Endothelial cell of umbilical vein (primary cell): ENCODE measurements around the gene POLE. TPM values are rescaled to one million over a fixed set of nuclear protein-coding genes. Genes with fewer than 3 reads are reported as not detected.

Source experiments
- BruUV-seq: library from RNA; stranded (reverse); fragments of 400-500 nt; replicated peaks from 2 replicates; lab custom pipeline; 2021; lab: Mats Ljungman, UMichigan
- CTCF ChIA-PET: fragments of 300-600, 350-600 bp; sonication (Branson Sonifier 250); formaldehyde crosslinking; loops from one replicate; lab custom pipeline; 2021; ENCODE audit warnings: antibody characterized with exemption, inconsistent platforms; lab: Charles Lee
- POLR2A ChIA-PET: fragments of 300-600, 350-600 bp; sonication (Branson Sonifier 250); formaldehyde crosslinking; loops from one replicate; lab custom pipeline; 2021; ENCODE audit warnings: antibody characterized with exemption, inconsistent platforms; lab: Charles Lee
- DNase-seq: peaks from one replicate; pipeline ENCODE4 v3.0.0-alpha.2; 2011; ENCODE audit warnings: low read depth, low spot score
- FAIRE-seq: peaks from 2 replicates; lab custom pipeline; 2011; peaks lifted over from hg19 to GRCh38; lab: Jason Lieb, UNC
- H2AFZ ChIP-seq: 2 replicates; pipeline ENCODE4 v1.6.0; 2012; ENCODE audit warnings: low read depth, low read length, control low read depth, inconsistent platforms
- H3K27ac ChIP-seq: 2 replicates; pipeline ENCODE4 v1.5.1; 2011; ENCODE audit warnings: low read depth, mild to moderate bottlenecking, control low read depth, low read length, moderate library complexity; ENCODE audit not compliant: insufficient read depth
- H3K27me3 ChIP-seq, 2 experiments: 2 replicates each; pipeline versions ENCODE4 v1.6.0 to v1.6.1; 2011; ENCODE audit warnings: low read length in 2 of 2, mixed read lengths in 1 of 2; ENCODE audit not compliant: control insufficient read depth in 2 of 2, insufficient read depth in 2 of 2
- H3K36me3 ChIP-seq, 2 experiments: 2 replicates in 1 of 2; 3 replicates in 1 of 2; pipeline ENCODE4 v1.5.1; 2011; ENCODE audit warnings: low read length in 2 of 2, mild to moderate bottlenecking in 1 of 2, moderate library complexity in 1 of 2; ENCODE audit not compliant: control insufficient read depth in 2 of 2, insufficient read depth in 2 of 2; ENCODE audit errors: extremely low read depth in 1 of 2
- H3K4me1 ChIP-seq: 3 replicates; pipeline ENCODE4 v1.5.1; 2011; ENCODE audit warnings: mild to moderate bottlenecking, low read length; ENCODE audit not compliant: control insufficient read depth, insufficient read depth; ENCODE audit errors: extremely low read depth
- H3K4me2 ChIP-seq: 2 replicates; pipeline ENCODE4 v1.6.1; 2011; ENCODE audit warnings: low read length, control low read depth, mixed read lengths; ENCODE audit not compliant: insufficient read depth
- H3K4me3 ChIP-seq, 3 experiments: fragments of 200-600 bp in 1 of 3; sonication (generic), shearing (Covaris generic) in 1 of 3; replicated peaks in 1 of 3; 2 replicates each; pipeline ENCODE4 v1.5.1; 2011 to 2016; ENCODE audit warnings: control low read depth in 3 of 3, low read length in 3 of 3, mild to moderate bottlenecking in 2 of 3, inconsistent platforms in 1 of 3, low read depth in 1 of 3, moderate library complexity in 1 of 3; ENCODE audit not compliant: insufficient read depth in 1 of 3
- H3K79me2 ChIP-seq: 2 replicates; pipeline ENCODE4 v1.6.0; 2012; ENCODE audit warnings: low read length, inconsistent platforms; ENCODE audit not compliant: control insufficient read depth, insufficient read depth
- H3K9ac ChIP-seq: replicated peaks from 2 replicates; pipeline ENCODE3; 2011; ENCODE audit warnings: low read length, control low read depth; ENCODE audit not compliant: insufficient read depth; ENCODE audit errors: extremely low read depth
- H3K9me1 ChIP-seq: replicated peaks from 3 replicates; pipeline ENCODE4 v1.6.0; 2011; ENCODE audit warnings: mild to moderate bottlenecking, low read length; ENCODE audit not compliant: control insufficient read depth, insufficient read depth; ENCODE audit errors: extremely low read depth
- H3K9me3 ChIP-seq: replicated peaks from 2 replicates; pipeline ENCODE4 v1.5.1; 2012; ENCODE audit warnings: low read length, inconsistent platforms; ENCODE audit not compliant: control insufficient read depth, insufficient read depth
- H4K20me1 ChIP-seq: replicated peaks from 2 replicates; pipeline ENCODE3; 2011; ENCODE audit warnings: mild to moderate bottlenecking, low read length; ENCODE audit not compliant: control insufficient read depth, insufficient read depth; ENCODE audit errors: extremely low read depth
- CTCF ChIP-seq, 2 donors: IDR thresholded peaks; 1 replicate in 1 of 2; 2 replicates in 1 of 2; pipeline ENCODE4 v1.5.1; 2011; ENCODE audit warnings: low read length in 2 of 2, mild to moderate bottlenecking in 2 of 2, moderate library complexity in 2 of 2, control low read depth in 1 of 2, inconsistent platforms in 1 of 2, low read depth in 1 of 2; ENCODE audit not compliant: insufficient read depth in 1 of 2; ENCODE audit errors: extremely low read depth in 1 of 2
- FOS ChIP-seq: IDR thresholded peaks from 2 replicates; pipeline ENCODE4 v1.6.1; 2011; ENCODE audit warnings: mild to moderate bottlenecking, low read length, moderate library complexity, borderline replicate concordance; ENCODE audit not compliant: insufficient read depth
- GATA2 ChIP-seq: IDR thresholded peaks from 2 replicates; pipeline ENCODE4 v1.7.0; 2011; ENCODE audit warnings: low read depth, mild to moderate bottlenecking, moderate library complexity, mixed read lengths, low read length; ENCODE audit not compliant: insufficient read length, insufficient read depth
- MAX ChIP-seq: IDR thresholded peaks from 2 replicates; pipeline ENCODE4 v1.6.1; 2011; ENCODE audit not compliant: insufficient read depth, insufficient read length
- MYC ChIP-seq: IDR thresholded peaks from one replicate; pipeline ENCODE4 v1.6.1; 2011; ENCODE audit warnings: mild to moderate bottlenecking, low read depth, low read length
- dilution Hi-C: fragments of 300-500 bp; cut with MboI; formaldehyde crosslinking; loops from one replicate; pipeline ENCODE4 v1.15.0; 2019; ENCODE audit warnings: low sequenced_read_pairs; ENCODE audit not compliant: extremely low pct_ligation_motif_present
- intact Hi-C: fragments of 100-400 bp; cut with micrococcal nuclease; formaldehyde crosslinking; loops from one replicate; pipeline ENCODE4 v1.10.0; 2022
- polyA plus RNA-seq, 4 experiments: library from polyadenylated mRNA; depleted of rRNA in 3 of 4; stranded (reverse) in 3 of 4; unstranded in 1 of 4; fragments of >200 nt; gene quantifications; 2 replicates each; pipeline versions ENCODE4 v1.2.1 to v1.2.3, GENCODE V29; 2011 to 2012; ENCODE audit warnings: missing spikeins in 1 of 4
- total RNA-seq: library from RNA; stranded (reverse); gene quantifications from 2 replicates; pipeline ENCODE4 v1.2.3, GENCODE V29; 2021

POLE gene
- total and polyA plus RNA-seq, 2 donors (not counting 3 experiments of a cell fraction or from before 2014, with no cell fraction given) = 22.9 to 82.7 TPM

DNA sequence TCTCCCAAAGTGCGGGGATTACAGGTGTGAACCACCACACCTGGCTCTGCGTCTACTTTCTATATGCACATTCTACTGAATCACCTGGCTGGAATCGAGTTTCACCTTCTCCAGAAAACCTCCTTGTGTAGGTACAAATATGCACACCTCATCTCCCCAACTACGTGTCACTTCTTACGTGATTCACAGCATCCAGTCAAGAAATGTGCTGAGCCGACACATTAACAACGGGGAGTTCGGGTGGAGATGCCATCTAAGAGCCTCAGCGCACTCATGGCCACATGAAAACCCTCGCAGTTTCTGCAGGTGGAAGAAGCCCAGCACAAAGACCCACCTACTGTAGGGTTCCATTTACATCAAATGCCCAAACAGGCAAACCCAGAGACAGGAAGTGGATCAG lies 39.3 kb downstream of the POLE start:
- TF ChIP-seq MYC (no peak), CTCF (IDR thresholded peaks at IDR 0.05; ENCODE audit: extremely low read depth in 1 of 2, insufficient read depth in 1 of 2, low read depth in 1 of 2, low read length in 2 of 2) (no peak), FOS (no peak), GATA2 (no peak)
- Histone ChIP-seq H3K9me1 (no peaks in the 10 kb centered on the region), H3K9ac (no peak overlapping the region), H2AFZ (no peak overlapping the region), H3K4me3 (no peak overlapping the region), H3K36me3 (peaks cover 8 to 9% of the 10 kb centered on the region in 2 experiments), H3K4me2 (no peak overlapping the region), H3K27ac (no peak overlapping the region), H3K4me1 (no peaks in the 10 kb centered on the region), H3K9me3 (no peaks in the 10 kb centered on the region), H3K27me3 (no peaks in the 10 kb centered on the region), H4K20me1 (no peaks in the 10 kb centered on the region), H3K79me2 (no peaks in the 10 kb centered on the region)
- CTCF ChIA-PET = interaction anchor here (1.2 to 3.6 kb wide), 2 partner anchors 9 to 31 kb away, joined by 3 to 22 read pairs; no protein-coding TSS in a partner anchor
- no TSS peak for BruUV-seq
- DNase-seq (no peak), FAIRE-seq (no peak)
- dilution Hi-C loops (no loop called here), intact Hi-C loops (no loop called here)
- POLR2A ChIA-PET = no interaction called here

DNA sequence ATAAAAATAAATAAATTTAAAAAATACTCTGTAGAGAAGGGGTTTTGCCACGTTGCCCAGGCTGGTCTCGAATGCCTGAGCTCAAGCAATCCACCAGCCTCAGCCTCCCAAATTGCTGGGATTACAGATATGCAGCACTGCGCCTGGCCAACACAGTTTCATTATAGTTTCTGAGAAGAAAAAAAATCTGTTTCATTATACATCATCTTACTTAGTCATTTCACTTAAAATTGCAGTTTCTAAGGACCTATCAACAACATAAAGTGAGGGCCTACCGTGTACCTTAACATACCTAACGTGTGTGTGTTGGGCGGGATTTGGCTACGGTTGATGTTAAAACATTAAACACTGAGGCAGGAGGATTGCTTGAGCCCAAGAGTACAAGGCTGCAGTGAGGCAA lies 40.3 kb downstream of the POLE start:
- no TSS peak for BruUV-seq
- TF ChIP-seq MYC (no peak), MAX (no peak)
- no peaks in the 10 kb centered on the region for H3K9me3 ChIP-seq
- no peaks in the 10 kb centered on the region for H3K27me3 ChIP-seq
- ChIA-PET POLR2A (no interaction called here), CTCF (no interaction called here)
- intact Hi-C loops = no loop called here
- DNase-seq = no peak
- H2AFZ ChIP-seq = no peak overlapping the region
- dilution Hi-C loops = no loop called here
- H3K9ac ChIP-seq = no peak overlapping the region
- H4K20me1 ChIP-seq = no peaks in the 10 kb centered on the region
- H3K4me1 ChIP-seq = no peaks in the 10 kb centered on the region
- FAIRE-seq = no peak
- no peak overlapping the region for H3K4me3 ChIP-seq
- H3K79me2 ChIP-seq = no peaks in the 10 kb centered on the region
- no peaks in the 10 kb centered on the region for H3K9me1 ChIP-seq
- H3K27ac ChIP-seq = no peak overlapping the region
- H3K4me2 ChIP-seq = no peak overlapping the region
- H3K36me3 ChIP-seq = peaks cover 5 to 14% of the 10 kb centered on the region in 2 experiments
